ENCODE results near the gene PTBP1. TPM values are rescaled to one million over a fixed set of nuclear protein-coding genes. Genes with fewer than 3 reads are reported as not detected.

PTBP1 gene
- total and polyA plus RNA-seq, 9 donors: 73.4 to 312 (median 215) TPM

DNA sequence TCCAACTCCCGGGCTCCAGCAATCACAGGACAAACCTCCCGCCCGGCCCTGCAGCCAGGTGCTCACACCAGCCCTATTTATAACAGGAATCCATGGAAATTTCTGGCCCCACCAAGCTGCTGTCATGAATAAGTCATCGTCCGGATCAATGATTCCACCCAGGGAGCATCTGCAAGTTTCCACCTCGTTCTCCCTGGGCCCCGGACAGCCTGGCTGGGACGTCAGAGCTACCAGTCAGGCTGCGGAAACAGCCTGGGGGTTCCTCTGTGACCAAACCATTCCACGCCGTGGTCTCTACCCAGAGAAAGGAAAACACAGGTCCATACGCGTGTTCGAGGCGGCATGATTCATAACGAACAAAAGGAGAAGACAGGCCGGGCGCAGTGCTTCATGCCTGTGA, 20.7 kb upstream of the PTBP1 start:
- no peaks in the 10 kb centered on the region for H3K36me3 ChIP-seq
- H3K27ac ChIP-seq: no peak overlapping the region
- H3K27me3 ChIP-seq: no peaks in the 10 kb centered on the region
- no peaks in the 10 kb centered on the region for H3K9me3 ChIP-seq
- TF ChIP-seq POLR2A (IDR thresholded peaks at IDR 0.05): no peak
- no peak for TF ChIP-seq EP300 (IDR thresholded peaks at IDR 0.05)
- TF ChIP-seq, protein P1, sequence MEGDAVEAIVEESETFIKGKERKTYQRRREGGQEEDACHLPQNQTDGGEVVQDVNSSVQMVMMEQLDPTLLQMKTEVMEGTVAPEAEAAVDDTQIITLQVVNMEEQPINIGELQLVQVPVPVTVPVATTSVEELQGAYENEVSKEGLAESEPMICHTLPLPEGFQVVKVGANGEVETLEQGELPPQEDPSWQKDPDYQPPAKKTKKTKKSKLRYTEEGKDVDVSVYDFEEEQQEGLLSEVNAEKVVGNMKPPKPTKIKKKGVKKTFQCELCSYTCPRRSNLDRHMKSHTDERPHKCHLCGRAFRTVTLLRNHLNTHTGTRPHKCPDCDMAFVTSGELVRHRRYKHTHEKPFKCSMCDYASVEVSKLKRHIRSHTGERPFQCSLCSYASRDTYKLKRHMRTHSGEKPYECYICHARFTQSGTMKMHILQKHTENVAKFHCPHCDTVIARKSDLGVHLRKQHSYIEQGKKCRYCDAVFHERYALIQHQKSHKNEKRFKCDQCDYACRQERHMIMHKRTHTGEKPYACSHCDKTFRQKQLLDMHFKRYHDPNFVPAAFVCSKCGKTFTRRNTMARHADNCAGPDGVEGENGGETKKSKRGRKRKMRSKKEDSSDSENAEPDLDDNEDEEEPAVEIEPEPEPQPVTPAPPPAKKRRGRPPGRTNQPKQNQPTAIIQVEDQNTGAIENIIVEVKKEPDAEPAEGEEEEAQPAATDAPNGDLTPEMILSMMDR (IDR thresholded peaks at IDR 0.05): no peak
- no peaks in the 10 kb centered on the region for H3K4me1 ChIP-seq (ENCODE audit: insufficient read depth)
- WGBS, 3 donors: 85 to 89% (median 89%) methylated on average over 18 of the region's 18 CpGs
- H3K4me3 ChIP-seq: no peak overlapping the region
- no peak for DNase-seq
- intact Hi-C loops (cut with DNase I): loop anchor here in 2 of 4 donors (10.0 kb wide), 3 partner anchors 138 to 218 kb away; partner anchors contain the start of genes KISS1R (in 1 of the 2), R3HDM4 (in 1 of the 2) and WDR18 (in 1 of the 2)

DNA sequence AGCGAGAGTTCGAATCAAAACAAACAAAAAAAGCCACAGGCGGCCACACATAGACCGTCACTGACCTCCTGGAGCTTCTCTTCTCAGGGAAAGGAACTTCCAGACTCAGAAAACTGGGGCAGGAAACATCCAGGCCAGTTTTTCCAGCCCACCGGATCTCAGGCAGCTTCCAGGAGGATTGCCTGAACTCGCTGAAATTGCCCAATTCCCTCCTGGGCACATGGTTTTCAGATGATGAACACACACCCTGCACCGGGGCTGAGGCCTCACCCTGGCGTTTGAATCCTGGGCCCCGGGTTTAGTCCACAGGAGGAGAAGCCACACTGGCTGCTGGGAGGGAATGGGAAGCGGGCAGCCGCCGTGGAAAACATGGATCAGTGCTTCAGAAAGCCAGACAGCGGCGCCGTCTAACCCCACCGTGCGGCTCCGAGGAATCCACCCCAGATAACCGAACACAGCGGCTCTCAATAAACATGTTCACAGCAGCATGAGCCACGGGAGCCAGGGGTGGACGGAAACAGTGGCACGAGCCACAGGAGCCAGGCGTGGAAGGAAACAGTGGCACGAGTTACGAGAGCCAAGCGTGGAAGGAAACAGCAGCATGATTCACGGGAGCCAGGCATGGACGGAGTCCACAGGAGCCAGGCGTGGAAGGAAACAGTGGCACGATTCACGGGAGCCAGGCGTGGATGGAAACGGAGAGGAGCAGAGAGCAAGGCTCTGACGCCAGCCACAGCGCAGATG, 18.2 kb upstream of the PTBP1 start:
- intact Hi-C loops (cut with DNase I): loop anchor here in 2 of 4 donors (10.0 kb wide), 3 partner anchors 136 to 216 kb away; partner anchors contain the start of genes KISS1R (in 1 of the 2), R3HDM4 (in 1 of the 2) and WDR18 (in 1 of the 2)
- peak in 2 of 5 donors; percentile 45 to 53 for DNase-seq

DNA sequence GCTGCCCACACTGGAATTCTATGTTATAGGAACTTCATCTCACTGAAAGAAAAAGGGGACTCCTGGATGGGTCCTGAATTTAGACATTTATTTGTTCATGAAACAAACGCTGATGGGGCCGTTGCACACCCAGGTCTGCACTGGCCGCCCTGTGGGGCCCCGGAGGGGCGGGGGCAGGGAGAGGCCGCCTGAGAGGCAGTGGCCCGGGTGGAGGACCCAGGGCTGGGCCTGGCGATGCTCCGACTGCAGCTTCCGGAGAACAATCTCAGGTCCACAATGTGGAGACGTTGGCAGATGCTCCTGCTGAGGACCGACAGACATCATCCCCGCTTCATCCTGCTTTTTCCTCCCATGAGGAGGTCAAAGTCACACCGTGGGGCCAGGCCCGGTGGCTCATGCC, 16.3 kb upstream of the PTBP1 start:
- intact Hi-C loops (cut with DNase I): no loop called here
- TF ChIP-seq, protein P1 (IDR thresholded peaks at IDR 0.05): no peak
- TF ChIP-seq EP300 (IDR thresholded peaks at IDR 0.05) (no peak), POLR2A (IDR thresholded peaks at IDR 0.05) (no peak)
- no peak overlapping the region for H3K27ac ChIP-seq
- WGBS, 3 donors: 88 to 91% (median 91%) methylated on average over 15 of the region's 15 CpGs
- H3K4me1 ChIP-seq (ENCODE audit: insufficient read depth): peaks cover 4% of the 10 kb centered on the region
- H3K4me3 ChIP-seq: no peak overlapping the region
- no peak for DNase-seq
- no peaks in the 10 kb centered on the region for H3K27me3 ChIP-seq
- no peaks in the 10 kb centered on the region for H3K9me3 ChIP-seq
- no peaks in the 10 kb centered on the region for H3K36me3 ChIP-seq

More for the DNA sequence above, 18.2 kb upstream of the PTBP1 start:
- no peaks in the 10 kb centered on the region for H3K27me3 ChIP-seq
- H3K4me3 ChIP-seq: no peak overlapping the region
- no peaks in the 10 kb centered on the region for H3K36me3 ChIP-seq
- peaks cover 4% of the 10 kb centered on the region for H3K4me1 ChIP-seq (ENCODE audit: insufficient read depth)
- H3K27ac ChIP-seq: no peak overlapping the region
- TF ChIP-seq, protein P1 (IDR thresholded peaks at IDR 0.05): no peak
- TF ChIP-seq POLR2A (IDR thresholded peaks at IDR 0.05) (no peak), EP300 (IDR thresholded peaks at IDR 0.05) (no peak)
- no peaks in the 10 kb centered on the region for H3K9me3 ChIP-seq
- 44 to 58% (median 45%) methylated on average over 36 of the region's 36 CpGs for WGBS, 3 donors

DNA sequence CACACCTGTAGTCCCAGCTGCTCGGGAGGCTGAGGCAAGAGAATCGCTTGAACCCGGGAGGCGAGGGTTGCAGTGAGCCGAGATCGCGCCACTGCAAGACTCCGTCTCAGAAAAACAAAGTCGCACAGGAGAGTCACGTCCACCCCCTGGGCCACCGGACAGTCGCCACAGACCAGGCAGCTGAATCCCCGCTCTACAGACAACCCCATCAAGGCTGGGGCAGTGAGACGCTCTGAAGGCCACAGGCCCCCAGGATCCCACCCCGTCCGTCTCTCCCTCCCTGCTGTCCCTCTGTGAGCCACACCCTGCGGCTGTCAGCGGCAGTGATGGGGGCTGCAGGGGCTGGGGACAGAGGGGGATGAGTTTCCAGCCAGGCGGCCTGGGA, 15.5 kb upstream of the PTBP1 start:
- Histone ChIP-seq H3K4me3 (no peak overlapping the region), H3K27ac (no peak overlapping the region), H3K36me3 (no peaks in the 10 kb centered on the region), H3K9me3 (no peaks in the 10 kb centered on the region), H3K27me3 (no peaks in the 10 kb centered on the region), H3K4me1 (ENCODE audit: insufficient read depth) (peaks cover 4% of the 10 kb centered on the region)
- no peak for DNase-seq
- intact Hi-C loops (cut with DNase I): no loop called here
- TF ChIP-seq, protein P1 (IDR thresholded peaks at IDR 0.05): no peak
- TF ChIP-seq POLR2A (IDR thresholded peaks at IDR 0.05): no peak
- TF ChIP-seq EP300 (IDR thresholded peaks at IDR 0.05): no peak
- 90 to 93% (median 91%) methylated on average over 18 to 19 of the region's 19 CpGs for WGBS, 3 donors
